ENCODE measurements around the gene FAM3D.

The FAM3D gene

GRCh38 chr3:58603606-58604005, 63.0 kb downstream of the FAM3D start:
- in situ Hi-C loops (cut with MboI; ENCODE audit: low sequenced_read_pairs): no loop called here

- in situ Hi-C loops (cut with MboI; ENCODE audit: low sequenced_read_pairs): no loop called here
Observed at GRCh38 chr3:58597770-58598310, 68.7 kb downstream of the FAM3D start.

- in situ Hi-C loops (cut with MboI; ENCODE audit: low sequenced_read_pairs): no loop called here
Observed at GRCh38 chr3:58596834-58597518, 69.6 kb downstream of the FAM3D start.

- in situ Hi-C loops (cut with MboI; ENCODE audit: low sequenced_read_pairs): no loop called here
Observed at GRCh38 chr3:58594117-58594516, 72.5 kb downstream of the FAM3D start.

- in situ Hi-C loops (cut with MboI; ENCODE audit: low sequenced_read_pairs): no loop called here
Observed at GRCh38 chr3:58591517-58592510, 74.8 kb downstream of the FAM3D start.

- in situ Hi-C loops (cut with MboI; ENCODE audit: low sequenced_read_pairs): no loop called here
Observed at GRCh38 chr3:58588030-58588614, 78.5 kb downstream of the FAM3D start.

- in situ Hi-C loops (cut with MboI; ENCODE audit: low sequenced_read_pairs): no loop called here
Observed at GRCh38 chr3:58586776-58587192, 79.8 kb downstream of the FAM3D start.

- in situ Hi-C loops (cut with MboI; ENCODE audit: low sequenced_read_pairs): no loop called here
Observed at GRCh38 chr3:58585994-58586393, 80.6 kb downstream of the FAM3D start.

GRCh38 chr3:58585005-58585786, 81.4 kb downstream of the FAM3D start:
- in situ Hi-C loops (cut with MboI; ENCODE audit: low sequenced_read_pairs): no loop called here

GRCh38 chr3:58584690-58585004, 81.9 kb downstream of the FAM3D start:
- in situ Hi-C loops (cut with MboI; ENCODE audit: low sequenced_read_pairs): no loop called here

Measured in HL-60/S4 treated with retinoic acid at 250 ng/mL for 4 days and 3 days (cell line).